HepG2 (cell line): ENCODE data around the gene BICDL1. TPM values are rescaled to one million over a fixed set of nuclear protein-coding genes. Genes with fewer than 3 reads are reported as not detected.

Experiments
- HNRNPUL1 ChIP-seq: fragments of 200-400 bp; formaldehyde crosslinking; IDR thresholded peaks from 2 replicates; pipeline ENCODE4 v1.6.1; 2017; ENCODE audit warnings: low read depth, mild to moderate bottlenecking, low read length, moderate library complexity
- MYPOP ChIP-seq: sonication (generic); formaldehyde crosslinking; IDR thresholded peaks from 2 replicates; pipeline ENCODE4 v1.8.1; 2023; ENCODE audit warnings: mild to moderate bottlenecking, moderate library complexity, missing genetic modification reagents
- SKI ChIP-seq: fragments of 450-650 bp; IDR thresholded peaks from one replicate; pipeline ENCODE4 v1.6.1; 2018; ENCODE audit warnings: mild to moderate bottlenecking; ENCODE audit not compliant: partially characterized antibody
- ZNF503 ChIP-seq: sonication (generic); formaldehyde crosslinking; IDR thresholded peaks from 2 replicates; pipeline ENCODE4 v1.4.0; 2020; ENCODE audit warnings: missing genetic modification reagents
- ZNF652 ChIP-seq: IDR thresholded peaks from 2 replicates; pipeline ENCODE4 v1.6.1; 2016; ENCODE audit warnings: low read depth, borderline replicate concordance
- polyA plus RNA-seq, 8 experiments: library from polyadenylated mRNA; depleted of rRNA in 3 of 8; stranded (reverse) in 7 of 8; unstranded in 1 of 8; fragments of >200 nt; fragmentation: Illumina TruSeq in 4 of 8; extraction: Trizol in 4 of 8; gene quantifications; 2 replicates each; pipeline versions ENCODE4 v1.2.1 to v1.2.3, GENCODE V29; 2011 to 2016; ENCODE audit warnings: low read depth in 4 of 8, missing spikeins in 1 of 8, mixed read lengths in 1 of 8; ENCODE audit not compliant: insufficient read depth in 1 of 8
- total RNA-seq, 5 experiments: library from RNA; depleted of rRNA; stranded (reverse); fragments of >200 nt; fragmentation: Illumina TruSeq; extraction: Trizol; gene quantifications; 2 replicates each; pipeline ENCODE4 v1.2.3, GENCODE V29; 2016; ENCODE audit warnings: low read depth in 1 of 5
- TF ChIP-seq, protein P1 (sequence below): sonication (generic); formaldehyde crosslinking; IDR thresholded peaks from one replicate; pipeline ENCODE4 v1.5.1; 2020; ENCODE audit warnings: mild to moderate bottlenecking, missing genetic modification reagents; ENCODE audit errors: not compliant biosample characterization
- TF ChIP-seq, protein P2 (sequence below): sonication (generic); formaldehyde crosslinking; IDR thresholded peaks from 2 replicates; pipeline ENCODE4 v1.4.0; 2020; ENCODE audit warnings: low read depth, mild to moderate bottlenecking, missing genetic modification reagents
- TF ChIP-seq, protein P3 (sequence below): sonication (generic); formaldehyde crosslinking; IDR thresholded peaks from 2 replicates; pipeline ENCODE4 v1.4.0; 2020; ENCODE audit warnings: missing genetic modification reagents

BICDL1 gene
- total and polyA plus RNA-seq, 2 of the 13 experiments (the other 11 are each of a cell fraction or from before 2014, with no cell fraction given), result 3.6 to 9.7 TPM

DNA sequence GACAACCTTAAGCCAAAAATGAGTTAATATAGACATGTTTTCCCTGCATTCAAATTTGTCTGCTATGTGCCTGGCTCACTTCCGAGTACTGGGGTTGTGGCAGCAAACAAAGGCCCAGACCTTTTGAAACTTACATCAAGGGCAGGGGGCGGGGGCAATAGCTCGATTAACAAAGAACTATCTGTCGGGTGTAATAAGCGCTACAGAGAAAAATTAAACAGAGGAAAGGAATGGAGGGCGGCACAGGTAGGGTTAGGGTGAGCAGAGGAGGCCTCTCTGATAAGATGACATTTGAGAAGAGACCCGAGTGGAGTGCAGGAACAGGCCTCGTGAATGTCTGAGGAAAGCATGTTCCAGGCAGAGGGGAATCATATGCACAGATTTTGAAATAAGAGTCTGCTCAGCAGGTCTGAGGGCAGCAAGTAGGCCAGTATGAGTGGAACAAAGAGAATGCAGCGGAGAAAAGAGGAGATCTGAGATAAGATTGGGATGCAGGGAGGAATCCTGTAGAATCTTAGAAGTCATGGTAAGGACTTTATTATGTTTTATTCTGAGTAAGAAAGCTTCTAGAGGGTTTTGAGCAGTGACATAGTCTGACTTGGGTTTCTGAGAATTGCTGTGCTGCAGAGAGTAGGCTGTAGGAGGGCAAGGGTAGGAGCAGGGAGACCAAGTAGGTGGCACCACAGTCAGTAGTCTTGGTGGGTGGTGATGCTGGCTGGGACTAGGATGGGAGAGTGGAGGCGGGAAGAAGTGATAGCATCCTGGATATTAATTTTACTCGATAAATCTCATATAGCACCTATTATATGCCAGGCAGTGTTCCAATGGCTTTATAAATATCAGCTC is 52.6 kb downstream of the BICDL1 start (continued):
- peak; percentile 45 for TF ChIP-seq SKI
- 0 out of 2 replicates have a peak, but pooled peaks have one; percentile 46 for TF ChIP-seq ZNF503 (CRISPR knock-in tag)
- no peak for TF ChIP-seq MYPOP (CRISPR knock-in tag)
- TF ChIP-seq, protein P1, sequence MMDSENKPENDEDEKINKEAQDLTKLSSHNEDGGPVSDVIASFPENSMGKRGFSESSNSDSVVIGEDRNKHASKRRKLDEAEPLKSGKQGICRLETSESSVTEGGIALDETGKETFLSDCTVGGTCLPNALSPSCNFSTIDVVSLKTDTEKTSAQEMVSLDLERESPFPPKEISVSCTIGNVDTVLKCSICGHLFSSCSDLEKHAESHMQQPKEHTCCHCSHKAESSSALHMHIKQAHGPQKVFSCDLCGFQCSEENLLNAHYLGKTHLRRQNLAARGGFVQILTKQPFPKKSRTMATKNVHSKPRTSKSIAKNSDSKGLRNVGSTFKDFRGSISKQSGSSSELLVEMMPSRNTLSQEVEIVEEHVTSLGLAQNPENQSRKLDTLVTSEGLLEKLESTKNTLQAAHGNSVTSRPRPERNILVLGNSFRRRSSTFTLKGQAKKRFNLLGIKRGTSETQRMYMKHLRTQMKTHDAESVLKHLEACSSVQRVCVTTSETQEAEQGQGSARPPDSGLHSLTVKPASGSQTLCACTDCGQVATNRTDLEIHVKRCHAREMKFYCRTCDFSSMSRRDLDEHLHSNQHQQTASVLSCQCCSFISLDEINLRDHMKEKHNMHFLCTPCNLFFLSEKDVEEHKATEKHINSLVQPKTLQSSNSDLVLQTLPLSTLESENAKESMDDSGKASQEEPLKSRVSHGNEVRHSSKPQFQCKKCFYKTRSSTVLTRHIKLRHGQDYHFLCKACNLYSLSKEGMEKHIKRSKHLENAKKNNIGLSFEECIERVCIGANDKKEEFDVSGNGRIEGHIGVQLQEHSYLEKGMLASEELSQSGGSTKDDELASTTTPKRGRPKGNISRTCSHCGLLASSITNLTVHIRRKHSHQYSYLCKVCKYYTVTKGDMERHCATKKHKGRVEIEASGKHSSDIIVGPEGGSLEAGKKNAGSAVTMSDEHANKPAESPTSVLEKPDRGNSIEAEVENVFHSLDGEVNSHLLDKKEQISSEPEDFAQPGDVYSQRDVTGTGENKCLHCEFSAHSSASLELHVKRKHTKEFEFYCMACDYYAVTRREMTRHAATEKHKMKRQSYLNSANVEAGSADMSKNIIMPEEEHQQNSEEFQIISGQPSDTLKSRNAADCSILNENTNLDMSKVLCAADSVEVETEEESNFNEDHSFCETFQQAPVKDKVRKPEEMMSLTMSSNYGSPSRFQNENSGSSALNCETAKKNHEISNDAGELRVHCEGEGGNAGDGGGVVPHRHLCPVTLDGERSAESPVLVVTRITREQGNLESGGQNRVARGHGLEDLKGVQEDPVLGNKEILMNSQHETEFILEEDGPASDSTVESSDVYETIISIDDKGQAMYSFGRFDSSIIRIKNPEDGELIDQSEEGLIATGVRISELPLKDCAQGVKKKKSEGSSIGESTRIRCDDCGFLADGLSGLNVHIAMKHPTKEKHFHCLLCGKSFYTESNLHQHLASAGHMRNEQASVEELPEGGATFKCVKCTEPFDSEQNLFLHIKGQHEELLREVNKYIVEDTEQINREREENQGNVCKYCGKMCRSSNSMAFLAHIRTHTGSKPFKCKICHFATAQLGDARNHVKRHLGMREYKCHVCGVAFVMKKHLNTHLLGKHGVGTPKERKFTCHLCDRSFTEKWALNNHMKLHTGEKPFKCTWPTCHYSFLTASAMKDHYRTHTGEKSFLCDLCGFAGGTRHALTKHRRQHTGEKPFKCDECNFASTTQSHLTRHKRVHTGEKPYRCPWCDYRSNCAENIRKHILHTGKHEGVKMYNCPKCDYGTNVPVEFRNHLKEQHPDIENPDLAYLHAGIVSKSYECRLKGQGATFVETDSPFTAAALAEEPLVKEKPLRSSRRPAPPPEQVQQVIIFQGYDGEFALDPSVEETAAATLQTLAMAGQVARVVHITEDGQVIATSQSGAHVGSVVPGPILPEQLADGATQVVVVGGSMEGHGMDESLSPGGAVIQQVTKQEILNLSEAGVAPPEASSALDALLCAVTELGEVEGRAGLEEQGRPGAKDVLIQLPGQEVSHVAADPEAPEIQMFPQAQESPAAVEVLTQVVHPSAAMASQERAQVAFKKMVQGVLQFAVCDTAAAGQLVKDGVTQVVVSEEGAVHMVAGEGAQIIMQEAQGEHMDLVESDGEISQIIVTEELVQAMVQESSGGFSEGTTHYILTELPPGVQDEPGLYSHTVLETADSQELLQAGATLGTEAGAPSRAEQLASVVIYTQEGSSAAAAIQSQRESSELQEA (CRISPR knock-in tag), result no peak
- TF ChIP-seq, protein P2, sequence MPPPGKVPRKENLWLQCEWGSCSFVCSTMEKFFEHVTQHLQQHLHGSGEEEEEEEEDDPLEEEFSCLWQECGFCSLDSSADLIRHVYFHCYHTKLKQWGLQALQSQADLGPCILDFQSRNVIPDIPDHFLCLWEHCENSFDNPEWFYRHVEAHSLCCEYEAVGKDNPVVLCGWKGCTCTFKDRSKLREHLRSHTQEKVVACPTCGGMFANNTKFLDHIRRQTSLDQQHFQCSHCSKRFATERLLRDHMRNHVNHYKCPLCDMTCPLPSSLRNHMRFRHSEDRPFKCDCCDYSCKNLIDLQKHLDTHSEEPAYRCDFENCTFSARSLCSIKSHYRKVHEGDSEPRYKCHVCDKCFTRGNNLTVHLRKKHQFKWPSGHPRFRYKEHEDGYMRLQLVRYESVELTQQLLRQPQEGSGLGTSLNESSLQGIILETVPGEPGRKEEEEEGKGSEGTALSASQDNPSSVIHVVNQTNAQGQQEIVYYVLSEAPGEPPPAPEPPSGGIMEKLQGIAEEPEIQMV (CRISPR knock-in tag), result no peak
- peak; percentile 69; the same call in 1 of the 2 replicates for TF ChIP-seq ZNF652 (CRISPR knock-in tag)
- TF ChIP-seq, protein P3, sequence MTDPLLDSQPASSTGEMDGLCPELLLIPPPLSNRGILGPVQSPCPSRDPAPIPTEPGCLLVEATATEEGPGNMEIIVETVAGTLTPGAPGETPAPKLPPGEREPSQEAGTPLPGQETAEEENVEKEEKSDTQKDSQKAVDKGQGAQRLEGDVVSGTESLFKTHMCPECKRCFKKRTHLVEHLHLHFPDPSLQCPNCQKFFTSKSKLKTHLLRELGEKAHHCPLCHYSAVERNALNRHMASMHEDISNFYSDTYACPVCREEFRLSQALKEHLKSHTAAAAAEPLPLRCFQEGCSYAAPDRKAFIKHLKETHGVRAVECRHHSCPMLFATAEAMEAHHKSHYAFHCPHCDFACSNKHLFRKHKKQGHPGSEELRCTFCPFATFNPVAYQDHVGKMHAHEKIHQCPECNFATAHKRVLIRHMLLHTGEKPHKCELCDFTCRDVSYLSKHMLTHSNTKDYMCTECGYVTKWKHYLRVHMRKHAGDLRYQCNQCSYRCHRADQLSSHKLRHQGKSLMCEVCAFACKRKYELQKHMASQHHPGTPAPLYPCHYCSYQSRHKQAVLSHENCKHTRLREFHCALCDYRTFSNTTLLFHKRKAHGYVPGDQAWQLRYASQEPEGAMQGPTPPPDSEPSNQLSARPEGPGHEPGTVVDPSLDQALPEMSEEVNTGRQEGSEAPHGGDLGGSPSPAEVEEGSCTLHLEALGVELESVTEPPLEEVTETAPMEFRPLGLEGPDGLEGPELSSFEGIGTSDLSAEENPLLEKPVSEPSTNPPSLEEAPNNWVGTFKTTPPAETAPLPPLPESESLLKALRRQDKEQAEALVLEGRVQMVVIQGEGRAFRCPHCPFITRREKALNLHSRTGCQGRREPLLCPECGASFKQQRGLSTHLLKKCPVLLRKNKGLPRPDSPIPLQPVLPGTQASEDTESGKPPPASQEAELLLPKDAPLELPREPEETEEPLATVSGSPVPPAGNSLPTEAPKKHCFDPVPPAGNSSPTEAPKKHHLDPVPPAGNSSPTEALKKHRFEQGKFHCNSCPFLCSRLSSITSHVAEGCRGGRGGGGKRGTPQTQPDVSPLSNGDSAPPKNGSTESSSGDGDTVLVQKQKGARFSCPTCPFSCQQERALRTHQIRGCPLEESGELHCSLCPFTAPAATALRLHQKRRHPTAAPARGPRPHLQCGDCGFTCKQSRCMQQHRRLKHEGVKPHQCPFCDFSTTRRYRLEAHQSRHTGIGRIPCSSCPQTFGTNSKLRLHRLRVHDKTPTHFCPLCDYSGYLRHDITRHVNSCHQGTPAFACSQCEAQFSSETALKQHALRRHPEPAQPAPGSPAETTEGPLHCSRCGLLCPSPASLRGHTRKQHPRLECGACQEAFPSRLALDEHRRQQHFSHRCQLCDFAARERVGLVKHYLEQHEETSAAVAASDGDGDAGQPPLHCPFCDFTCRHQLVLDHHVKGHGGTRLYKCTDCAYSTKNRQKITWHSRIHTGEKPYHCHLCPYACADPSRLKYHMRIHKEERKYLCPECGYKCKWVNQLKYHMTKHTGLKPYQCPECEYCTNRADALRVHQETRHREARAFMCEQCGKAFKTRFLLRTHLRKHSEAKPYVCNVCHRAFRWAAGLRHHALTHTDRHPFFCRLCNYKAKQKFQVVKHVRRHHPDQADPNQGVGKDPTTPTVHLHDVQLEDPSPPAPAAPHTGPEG, result no peak
- no peak for TF ChIP-seq HNRNPUL1
